H1 (cell line): ENCODE results near the gene PLPP7. TPM values are rescaled to one million over a fixed set of nuclear protein-coding genes. Genes with fewer than 3 reads are reported as not detected.

ENCODE experiments used
- CTCF ChIA-PET: fragments of 300-600 bp; sonication (Branson Sonifier 250); formaldehyde crosslinking; loops from one replicate; lab custom pipeline; 2021; ENCODE audit not compliant: partially characterized antibody; lab: Charles Lee
- POLR2A ChIA-PET: fragments of 300-600 bp; sonication (Branson Sonifier 250); formaldehyde crosslinking; loops from one replicate; lab custom pipeline; 2021; ENCODE audit warnings: inconsistent platforms; ENCODE audit not compliant: partially characterized antibody; lab: Charles Lee
- DNase-seq, 2 experiments: peaks; one replicate each; pipeline versions ENCODE4 v3.0.0 to v3.0.0-alpha.2; 2010 to 2022; ENCODE audit warnings: low spot score in 2 of 2, low read depth in 1 of 2, mixed read lengths in 1 of 2
- FAIRE-seq: peaks from 2 replicates; lab custom pipeline; 2011; peaks lifted over from hg19 to GRCh38; lab: Jason Lieb, UNC
- H2AFZ ChIP-seq: 2 replicates; pipeline ENCODE4 v1.8.1; 2012; ENCODE audit warnings: low read length, inconsistent platforms
- H2AK5ac ChIP-seq: 2 replicates; pipeline ENCODE4 v1.6.1; 2013; ENCODE audit warnings: low read depth, low read length
- H2BK120ac ChIP-seq: replicated peaks from 2 replicates; pipeline ENCODE3; 2013; ENCODE audit warnings: low read depth, low read length, inconsistent platforms
- H2BK12ac ChIP-seq: 2 replicates; pipeline ENCODE4 v1.6.1; 2013; ENCODE audit warnings: low read depth, low read length
- H2BK15ac ChIP-seq: 2 replicates; pipeline ENCODE4 v1.6.1; 2013; ENCODE audit warnings: low read length
- H2BK20ac ChIP-seq: 2 replicates; pipeline ENCODE4 v1.6.1; 2013; ENCODE audit warnings: low read length
- H2BK5ac ChIP-seq: 2 replicates; pipeline ENCODE4 v1.6.1; 2013; ENCODE audit warnings: low read depth, low read length
- H3K14ac ChIP-seq: 2 replicates; pipeline ENCODE4 v1.6.1; 2013; ENCODE audit warnings: inconsistent platforms; ENCODE audit not compliant: insufficient read length
- H3K18ac ChIP-seq: 2 replicates; pipeline ENCODE4 v1.6.1; 2013; ENCODE audit warnings: low read length; ENCODE audit errors: extremely low read depth
- H3K23ac ChIP-seq: 2 replicates; pipeline ENCODE4 v1.6.1; 2013; ENCODE audit warnings: inconsistent platforms; ENCODE audit not compliant: insufficient read length
- H3K23me2 ChIP-seq: 2 replicates; pipeline ENCODE4 v1.6.1; 2013; ENCODE audit warnings: low read depth, low read length
- H3K27ac ChIP-seq: 2 replicates; pipeline ENCODE4 v1.6.1; 2011; ENCODE audit warnings: low read depth, low read length, inconsistent platforms
- H3K27me3 ChIP-seq, 4 experiments: replicated peaks in 1 of 4; 1 replicate in 1 of 4; 2 replicates in 3 of 4; pipeline versions ENCODE4 v1.6.1 to v1.8.1; 2011 to 2013; ENCODE audit warnings: low read length in 3 of 4, mild to moderate bottlenecking in 3 of 4, inconsistent platforms in 2 of 4, mixed read lengths in 2 of 4, moderate library complexity in 1 of 4; ENCODE audit not compliant: control insufficient read depth in 3 of 4, insufficient read depth in 3 of 4; ENCODE audit errors: extremely low read depth in 1 of 4
- H3K36me3 ChIP-seq, 4 experiments: 2 replicates each; pipeline versions ENCODE4 v1.6.1 to v1.8.1; 2011 to 2013; ENCODE audit warnings: mild to moderate bottlenecking in 4 of 4, low read length in 3 of 4, moderate library complexity in 2 of 4, control low read depth in 1 of 4, inconsistent platforms in 1 of 4; ENCODE audit not compliant: insufficient read depth in 4 of 4, control insufficient read depth in 2 of 4
- H3K4ac ChIP-seq: replicated peaks from 2 replicates; pipeline ENCODE3; 2013; ENCODE audit warnings: low read length, low read depth, mixed read lengths, inconsistent platforms; ENCODE audit not compliant: insufficient read length
- H3K4me1 ChIP-seq, 4 experiments: replicated peaks in 1 of 4; 1 replicate in 1 of 4; 2 replicates in 3 of 4; pipeline versions ENCODE4 v1.6.1 to v1.8.1; 2011 to 2013; ENCODE audit warnings: low read length in 3 of 4, inconsistent platforms in 2 of 4, mixed read lengths in 1 of 4; ENCODE audit not compliant: insufficient read depth in 4 of 4, control insufficient read depth in 3 of 4
- H3K4me2 ChIP-seq, 2 experiments: 2 replicates each; pipeline versions ENCODE4 v1.6.1 to v1.8.1; 2011 to 2013; ENCODE audit warnings: low read depth in 2 of 2, low read length in 2 of 2, control low read depth in 1 of 2, inconsistent platforms in 1 of 2, mild to moderate bottlenecking in 1 of 2; ENCODE audit not compliant: insufficient read depth in 1 of 2
- H3K4me3 ChIP-seq, 4 experiments: fragments of 200-600, 300-600 bp in 1 of 4; sonication (generic), shearing (Covaris generic), sonication (Bioruptor Twin) in 1 of 4; 2 replicates each; pipeline versions ENCODE4 v1.5.1 to v1.8.1; 2011 to 2016; ENCODE audit warnings: low read length in 4 of 4, low read depth in 3 of 4, control low read depth in 2 of 4, inconsistent platforms in 2 of 4, mild to moderate bottlenecking in 2 of 4, mixed read lengths in 1 of 4, moderate library complexity in 1 of 4; ENCODE audit not compliant: insufficient read depth in 2 of 4; ENCODE audit errors: extremely low read depth in 1 of 4
- H3K56ac ChIP-seq: replicated peaks from 2 replicates; pipeline ENCODE3; 2013; ENCODE audit warnings: low read depth, mild to moderate bottlenecking, mixed read lengths, low read length, inconsistent platforms; ENCODE audit not compliant: insufficient read length
- H3K79me1 ChIP-seq: 2 replicates; pipeline ENCODE4 v1.6.1; 2013; ENCODE audit warnings: low read depth, low read length, control low read depth
- H3K79me2 ChIP-seq, 2 experiments: 2 replicates each; pipeline versions ENCODE4 v1.6.1 to v1.8.1; 2012 to 2013; ENCODE audit warnings: low read length in 2 of 2, mild to moderate bottlenecking in 2 of 2, inconsistent platforms in 1 of 2; ENCODE audit not compliant: insufficient read depth in 2 of 2, control insufficient read depth in 1 of 2
- H3K9ac ChIP-seq, 4 experiments: replicated peaks in 1 of 4; 1 replicate in 1 of 4; 2 replicates in 3 of 4; pipeline versions ENCODE4 v1.6.1 to v1.8.1; 2011 to 2013; ENCODE audit warnings: low read depth in 3 of 4, low read length in 3 of 4, control low read depth in 2 of 4, mild to moderate bottlenecking in 2 of 4, moderate library complexity in 2 of 4, inconsistent platforms in 1 of 4; ENCODE audit errors: extremely low read depth in 1 of 4
- H3K9me3 ChIP-seq, 2 experiments: 2 replicates each; pipeline versions ENCODE4 v1.6.1 to v1.8.1; 2012 to 2013; ENCODE audit warnings: mild to moderate bottlenecking in 2 of 2, moderate library complexity in 2 of 2, control low read depth in 1 of 2, inconsistent platforms in 1 of 2, low read depth in 1 of 2, low read length in 1 of 2, mixed read lengths in 1 of 2; ENCODE audit not compliant: insufficient read depth in 2 of 2
- H4K20me1 ChIP-seq, 2 experiments: replicated peaks in 1 of 2; 2 replicates each; pipeline versions ENCODE3 to v1.8.1; 2011 to 2013; ENCODE audit warnings: inconsistent platforms in 2 of 2, low read length in 2 of 2, mild to moderate bottlenecking in 1 of 2; ENCODE audit not compliant: insufficient read depth in 2 of 2, control insufficient read depth in 1 of 2
- H4K5ac ChIP-seq: 2 replicates; pipeline ENCODE4 v1.6.1; 2013; ENCODE audit warnings: low read length, low read depth, mixed read lengths, inconsistent platforms; ENCODE audit not compliant: insufficient read length
- H4K8ac ChIP-seq: 2 replicates; pipeline ENCODE4 v1.8.0; 2013; ENCODE audit warnings: mild to moderate bottlenecking, moderate library complexity, low read length, inconsistent platforms; ENCODE audit not compliant: insufficient read depth; ENCODE audit errors: extremely low read depth
- H4K91ac ChIP-seq: replicated peaks from 2 replicates; pipeline ENCODE3; 2013; ENCODE audit warnings: low read length, mixed read lengths, inconsistent platforms; ENCODE audit not compliant: insufficient read length
- BACH1 ChIP-seq: IDR thresholded peaks from 2 replicates; pipeline ENCODE4 v1.6.1; 2012; ENCODE audit warnings: low read length, improper control_type of control experiment
- CBX5 ChIP-seq: fragments of 300-800, 300-1000 bp; sonication (generic); IDR thresholded peaks from 2 replicates; pipeline ENCODE4 v1.7.1; 2016; ENCODE audit warnings: antibody characterized with exemption, low read length, low read depth
- MAFK ChIP-seq: IDR thresholded peaks from 2 replicates; pipeline ENCODE4 v1.6.1; 2012; ENCODE audit warnings: low read depth, mild to moderate bottlenecking, improper control_type of control experiment, low read length
- WGBS, 2 experiments: shearing (Covaris generic) in 1 of 2; methylation state at CpG; one replicate each; pipeline versions ENCODE4 v1.1.6 to v1.1.7; 2013 to 2015; ENCODE audit warnings: low lambda C conversion rate in 2 of 2, mixed read lengths in 2 of 2, inconsistent platforms in 1 of 2, low coverage in 1 of 2, missing lambda C conversion rate in 1 of 2; ENCODE audit not compliant: insufficient replicate concordance in 2 of 2, insufficient coverage in 1 of 2, insufficient read length in 1 of 2; ENCODE audit errors: extremely low coverage in 1 of 2, missing lambda C conversion rate in 1 of 2; 5-methylcytosine and 5-hydroxymethylcytosine counted together
- polyA plus RNA-seq, 7 experiments: library from polyadenylated mRNA; depleted of rRNA in 3 of 7; stranded (reverse) in 5 of 7; unstranded in 2 of 7; fragments of >200 nt in 5 of 7; fragments of 200-250 nt in 2 of 7; gene quantifications; 1 replicate in 5 of 7; 2 replicates in 1 of 7; 4 replicates in 1 of 7; pipeline versions ENCODE4 v1.2.1 to v1.2.3, GENCODE V29; 2011 to 2013; ENCODE audit warnings: missing spikeins in 2 of 7, mixed read lengths in 2 of 7
- total RNA-seq: library from RNA; stranded (reverse); fragmentation: NEBNext Ultra II Directional; extraction: Animal tissue kit (Norgen Biotek cat#: 25700); gene quantifications from 2 replicates; pipeline ENCODE4 v1.2.1, GENCODE V29; 2021

PLPP7 gene
- total and polyA plus RNA-seq, 2 of the 8 experiments (the other 6 are each of a cell fraction or from before 2014, with no cell fraction given): 3.4 to 3.9 TPM

DNA sequence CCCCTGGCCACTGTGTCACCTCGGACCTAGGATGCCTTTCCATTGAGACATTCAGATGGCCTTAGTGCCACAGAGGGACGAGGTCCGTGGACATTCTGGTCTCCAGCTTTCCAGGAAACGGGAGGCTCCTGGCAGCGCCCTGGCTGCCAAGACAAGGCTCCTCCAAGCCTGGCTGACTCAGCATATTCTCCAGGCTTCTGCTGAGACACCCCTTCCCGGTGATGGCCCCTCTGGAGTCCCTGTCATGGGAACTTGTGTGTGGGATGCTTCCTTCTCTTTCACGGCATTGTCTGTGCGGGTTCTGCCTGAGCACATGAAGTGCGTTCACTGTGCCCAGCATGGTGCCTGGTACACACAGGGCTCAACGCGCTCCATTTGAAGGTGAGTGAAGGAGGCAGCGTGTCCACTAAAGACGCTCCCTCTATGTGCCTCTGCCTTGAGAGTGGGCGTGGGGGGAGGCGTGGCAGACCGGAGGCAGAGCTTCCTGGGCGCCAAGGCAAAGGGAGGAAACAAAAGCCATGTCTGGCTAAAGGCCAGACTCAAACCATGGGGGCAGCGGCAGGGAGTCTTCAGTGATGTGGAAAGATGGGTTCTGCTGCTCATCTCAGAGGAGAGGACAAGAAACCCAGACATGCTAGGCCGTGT is 58.0 kb downstream of the PLPP7 start:
- CTCF ChIA-PET: interaction anchor here (0.7 to 5.9 kb wide), 4 partner anchors 9 to 166 kb away, joined by 3 to 49 read pairs (median 4); no protein-coding TSS in a partner anchor
- no peak for FAIRE-seq

More for the DNA sequence above, 58.0 kb downstream of the PLPP7 start:
- Histone ChIP-seq H2BK20ac (no peak overlapping the region), H3K4me3 (no peak overlapping the region), H3K4me2 (no peak overlapping the region), H4K91ac (peak overlapping the region; percentile 5), H3K4ac (peak overlapping the region; percentile 27), H3K27me3 (no peaks in the 10 kb centered on the region), H3K23me2 (no peaks in the 10 kb centered on the region), H2BK12ac (peak overlapping the region; percentile 2; the same call in 1 of the 2 replicates), H4K20me1 (no peaks in the 10 kb centered on the region), H3K18ac (no peak overlapping the region; the same call in 1 of the 2 replicates), H3K79me2 (no peaks in the 10 kb centered on the region), H3K23ac (no peak overlapping the region), H3K14ac (no peak overlapping the region), H3K56ac (no peak overlapping the region), H3K27ac (no peak overlapping the region), H3K36me3 (no peaks in the 10 kb centered on the region), H3K4me1 (peaks cover 0 to 8% (median 5%) of the 10 kb centered on the region in 4 experiments; a peak in 6 of 7 replicates), H2AK5ac (0 out of 2 replicates have a peak overlapping the region, but pooled peaks have one; percentile 2), H4K5ac (no peak overlapping the region)
- WGBS, 2 experiments: 95% methylated on average over 19 of the region's 19 CpGs; no CpG with 5 or more reads in 1 of the 2 experiments
- TF ChIP-seq CBX5: no peak
- peak; percentile 80 for TF ChIP-seq MAFK
- peak; percentile 71 for TF ChIP-seq BACH1
- TF ChIP-seq, all 59 proteins: peak for 2
- Histone ChIP-seq H2BK5ac (no peak overlapping the region), H2BK120ac (no peak overlapping the region), H3K9me3 (peaks cover 3% of the 10 kb centered on the region in 2 experiments; a peak in 1 of 4 replicates), H2AFZ (no peak overlapping the region), H3K9ac (no peak overlapping the region), H4K8ac (no peak overlapping the region; the same call in 1 of the 2 replicates), H3K79me1 (no peaks in the 10 kb centered on the region), H2BK15ac (peak overlapping the region; percentile 66; the same call in 1 of the 2 replicates)
- no peak for DNase-seq
- POLR2A ChIA-PET: no interaction called here
